Stimulated activated CD4-positive, alpha-beta T cell treated with anti-CD3 and anti-CD28 coated beads, Interleukin-2, amount 100 ng/mL, for 24 hours (primary cell): ENCODE results near the gene COL9A1.

ENCODE experiments used
- DNase-seq, 2 donors: peaks; one replicate each; pipeline ENCODE4 v3.0.0-alpha.2; 2020

Gene COL9A1

GRCh38 chr6:70285201-70285600 lies 17.7 kb downstream of the COL9A1 start:
- DNase-seq: no peak

DNA sequence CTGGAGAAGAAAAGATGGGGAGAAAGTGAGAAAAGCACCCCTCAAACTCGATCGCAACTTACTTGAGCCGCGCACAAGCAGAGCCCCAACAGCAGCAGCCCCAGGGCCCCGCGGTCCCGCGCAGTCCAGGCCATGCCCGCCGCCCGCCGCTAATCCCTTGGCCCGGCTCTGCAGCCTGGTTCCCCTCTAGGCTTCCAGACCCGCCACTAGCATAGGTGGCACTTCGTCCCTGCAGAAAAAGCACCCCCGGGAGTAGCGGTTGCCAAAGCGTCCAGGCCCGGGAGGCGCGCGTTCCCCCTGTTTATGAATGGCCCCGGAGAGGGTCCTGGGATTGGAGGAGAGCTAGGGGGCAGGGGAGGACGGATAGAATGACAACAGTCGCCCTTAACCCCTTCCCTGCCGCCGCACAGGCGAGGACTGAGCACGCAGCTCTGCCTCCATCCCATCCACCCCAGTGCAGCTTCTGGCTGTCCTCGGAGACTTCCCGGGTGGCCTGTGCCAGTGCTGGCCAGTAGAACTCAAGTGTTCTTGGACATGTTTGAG lies 19.9 kb downstream of the COL9A1 start:
- no peak for DNase-seq

- no peak for DNase-seq
Measured at GRCh38 chr6:70282312-70282918, 20.5 kb downstream of the COL9A1 start.

GRCh38 chr6:70281923-70282311 lies 21.0 kb downstream of the COL9A1 start:
- no peak for DNase-seq

DNA sequence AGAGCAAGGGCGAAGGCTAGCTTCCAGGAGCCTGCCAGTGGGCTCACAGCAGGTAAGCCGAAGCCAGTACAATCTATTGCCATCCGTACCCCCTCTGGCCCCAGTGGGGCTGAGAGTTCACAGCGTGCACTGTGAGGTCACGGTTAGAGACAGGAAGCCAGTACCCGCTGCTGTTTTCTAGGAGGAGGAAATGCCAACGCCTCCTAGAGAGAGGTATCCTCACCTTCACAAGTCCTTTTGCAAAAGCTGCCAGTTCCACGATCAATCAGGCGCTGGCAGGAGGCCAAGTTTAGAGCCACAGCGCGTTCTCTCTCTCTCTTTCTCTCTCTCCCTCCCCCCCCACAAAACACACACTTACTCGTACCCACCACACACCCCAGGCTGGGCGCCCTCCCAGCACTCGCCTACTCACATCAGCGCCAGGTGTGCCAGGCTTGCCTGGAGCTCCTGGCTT lies 22.5 kb downstream of the COL9A1 start:
- DNase-seq: no peak

GRCh38 chr6:70277470-70277869 lies 25.4 kb downstream of the COL9A1 start:
- DNase-seq: no peak

DNA sequence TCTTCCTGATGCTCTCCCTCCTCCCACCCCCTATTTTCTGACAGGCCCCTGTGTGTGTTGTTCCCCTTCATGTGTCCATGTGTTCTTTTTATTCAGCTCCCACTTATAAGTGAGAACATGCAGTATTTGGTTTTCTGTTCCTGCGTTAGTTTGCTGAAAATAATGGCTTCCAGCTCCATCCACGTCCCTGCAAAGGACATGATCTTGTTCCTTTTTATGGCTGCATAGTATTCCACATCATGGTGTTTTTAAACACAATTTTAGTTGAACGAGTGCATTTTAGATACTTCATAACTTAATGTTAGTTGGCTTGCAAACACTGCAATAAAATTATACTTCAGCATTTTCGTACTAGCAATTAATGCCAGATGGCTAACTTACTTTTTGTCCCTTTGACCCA lies 28.5 kb downstream of the COL9A1 start:
- DNase-seq: no peak

GRCh38 chr6:70272071-70272470 lies 30.8 kb downstream of the COL9A1 start:
- DNase-seq: no peak

- no peak for DNase-seq
Measured at GRCh38 chr6:70270287-70271005, 32.4 kb downstream of the COL9A1 start.

DNA sequence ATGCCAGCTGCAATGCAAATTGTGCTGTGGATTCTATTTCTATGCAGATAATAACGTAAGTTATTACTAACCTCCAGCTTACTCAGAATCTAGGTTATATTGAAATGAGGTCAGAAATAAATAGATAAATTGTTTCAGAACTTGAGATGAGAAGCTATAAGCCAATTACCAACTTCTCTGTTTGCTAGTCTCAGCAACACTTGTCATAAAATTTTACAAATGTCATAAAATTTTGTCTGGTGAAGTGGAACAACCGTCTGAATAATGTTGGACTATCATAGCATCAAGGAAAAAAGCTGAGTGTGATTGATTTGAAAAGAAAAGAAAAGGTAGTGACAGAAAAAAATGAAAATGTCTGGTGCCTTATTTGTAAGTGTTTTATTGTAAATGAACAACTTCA lies 36.7 kb downstream of the COL9A1 start:
- no peak for DNase-seq

GRCh38 chr6:70264306-70264705 lies 38.6 kb downstream of the COL9A1 start:
- DNase-seq: no peak

GRCh38 chr6:70258483-70258882 lies 44.4 kb downstream of the COL9A1 start:
- no peak for DNase-seq

DNA sequence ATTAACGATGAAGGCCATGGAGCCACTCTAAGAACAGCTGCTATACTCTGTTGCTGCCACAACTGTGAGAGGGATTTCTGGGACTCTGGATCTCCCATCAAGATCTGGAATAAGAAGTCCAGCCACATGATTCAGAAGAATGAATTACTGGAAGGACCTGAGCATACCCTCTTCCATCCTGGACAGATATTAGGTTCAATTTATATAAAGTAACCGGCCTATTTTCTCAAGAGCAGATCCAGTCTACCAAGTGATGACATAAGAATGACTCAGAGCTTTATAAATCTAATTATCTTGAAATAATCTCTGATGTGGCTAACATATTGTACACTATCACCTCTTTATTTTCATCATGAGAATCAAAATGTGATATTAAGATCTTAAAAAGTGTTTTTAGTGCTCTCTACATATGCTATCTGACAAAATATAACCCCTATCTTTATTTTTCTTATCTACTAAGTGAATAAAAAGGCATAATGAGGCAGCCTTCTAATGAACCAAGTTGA lies 45.1 kb downstream of the COL9A1 start:
- DNase-seq: no peak

DNA sequence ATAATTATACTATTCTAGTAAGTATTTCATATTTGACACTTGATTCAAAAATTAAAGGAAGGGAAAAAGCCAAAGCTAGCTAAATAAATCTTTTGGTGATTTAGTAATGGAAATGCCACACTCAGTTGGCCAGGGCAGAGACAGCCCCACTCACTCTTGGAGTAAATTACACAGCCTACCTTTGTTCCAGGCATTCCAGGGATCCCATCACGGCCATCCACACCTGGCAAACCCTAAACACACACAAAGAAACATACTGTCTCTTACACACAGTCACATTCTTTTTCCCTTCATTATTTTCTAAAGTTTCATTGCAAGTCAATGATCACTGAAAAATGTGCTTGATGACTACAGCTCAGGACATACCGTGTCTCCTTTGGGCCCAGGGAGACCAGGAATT lies 48.1 kb downstream of the COL9A1 start:
- no peak for DNase-seq

DNA sequence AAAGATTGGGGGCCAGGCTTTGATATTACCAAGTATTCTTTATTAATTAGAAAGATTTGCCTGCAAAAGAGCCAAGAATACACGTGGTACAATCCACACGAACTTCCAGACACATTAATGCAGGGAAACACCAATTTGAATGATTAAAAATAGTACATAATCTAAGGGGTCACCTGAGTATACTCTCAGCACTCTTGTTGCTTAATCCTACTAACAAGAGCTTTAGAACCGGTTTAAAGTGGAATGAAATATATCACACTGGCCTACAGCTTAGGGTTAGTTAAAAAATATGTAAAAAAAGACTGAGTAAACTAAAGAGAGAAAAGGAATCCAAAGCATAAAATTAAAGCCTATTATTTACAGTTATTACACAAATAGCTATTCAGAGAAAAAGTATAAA lies 49.0 kb downstream of the COL9A1 start:
- no peak for DNase-seq

- DNase-seq: no peak
Measured at GRCh38 chr6:70252604-70253003, 50.3 kb downstream of the COL9A1 start.

DNA sequence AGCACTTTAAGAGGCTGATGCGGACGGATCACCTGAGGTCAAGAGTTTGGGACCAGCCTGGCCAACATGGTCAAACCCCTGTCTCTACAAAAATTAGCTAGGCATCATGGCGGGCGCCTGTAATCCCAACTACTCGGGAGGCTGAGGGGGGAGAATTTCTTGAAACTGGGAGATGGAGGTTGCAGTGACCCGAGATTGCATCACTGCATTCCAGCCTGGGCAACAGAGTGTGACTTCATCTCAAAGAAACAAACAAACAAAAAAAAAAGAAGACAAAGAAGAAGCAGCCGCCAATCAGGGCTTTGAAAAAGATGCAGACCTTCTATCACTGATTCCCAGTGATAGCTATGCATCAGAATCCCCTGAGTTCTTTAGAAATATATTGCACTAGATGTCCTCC lies 56.8 kb downstream of the COL9A1 start:
- DNase-seq: no peak

- no peak for DNase-seq
Measured at GRCh38 chr6:70241991-70242420, 60.9 kb downstream of the COL9A1 start.

DNA sequence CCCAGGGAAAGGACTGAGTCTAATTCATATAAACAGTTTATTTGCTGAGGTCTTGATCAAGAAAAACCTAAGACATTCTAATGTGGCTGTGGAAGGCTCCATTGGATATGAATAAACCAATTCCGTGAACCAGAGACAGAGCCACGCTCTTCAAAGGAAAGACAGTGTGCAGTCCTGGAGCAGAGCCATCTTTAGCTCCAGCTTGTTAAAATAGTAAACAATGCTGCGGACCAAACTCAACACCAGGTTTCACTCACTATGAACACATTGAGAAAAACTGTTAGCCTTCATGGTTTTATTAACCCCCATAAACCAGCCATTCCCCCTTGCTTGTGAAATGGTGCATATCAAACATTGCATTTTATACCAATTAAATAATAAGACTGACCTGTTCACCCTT lies 61.9 kb downstream of the COL9A1 start:
- DNase-seq: no peak

- no peak for DNase-seq
Measured at GRCh38 chr6:70236343-70236742, 66.5 kb downstream of the COL9A1 start.

DNA sequence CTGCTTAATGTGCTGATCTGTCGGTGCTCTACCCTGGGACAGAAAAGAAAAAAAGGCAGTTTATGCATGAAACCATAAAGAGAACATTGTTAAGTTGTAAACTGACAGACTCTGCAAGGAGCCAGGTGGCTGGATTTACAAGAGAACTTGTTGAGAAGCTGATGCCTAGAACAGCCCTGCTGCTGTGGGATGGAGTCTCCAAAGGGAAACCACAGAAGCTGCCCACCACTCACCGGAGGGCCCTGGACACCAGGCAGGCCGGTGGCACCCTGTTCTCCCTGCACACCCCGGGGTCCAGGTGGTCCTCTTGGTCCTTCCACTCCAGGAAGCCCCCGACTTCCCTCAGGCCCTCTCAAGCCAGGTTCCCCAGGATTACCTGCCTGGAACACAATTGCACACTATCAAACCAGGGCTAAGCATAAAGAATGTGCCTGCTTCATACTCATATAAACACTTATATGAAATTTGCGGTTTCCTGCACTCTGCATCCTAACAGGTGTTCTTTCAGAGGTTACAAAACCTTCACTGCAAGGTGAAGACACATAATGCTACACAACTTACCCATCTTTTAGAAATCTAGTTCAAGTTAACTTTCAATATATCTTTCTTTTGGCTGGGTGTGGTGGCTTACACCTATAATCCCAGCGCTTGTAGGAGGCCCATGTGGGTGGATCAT lies 68.2 kb downstream of the COL9A1 start:
- DNase-seq: no peak

GRCh38 chr6:70231311-70231710 lies 71.6 kb downstream of the COL9A1 start:
- DNase-seq: no peak

DNA sequence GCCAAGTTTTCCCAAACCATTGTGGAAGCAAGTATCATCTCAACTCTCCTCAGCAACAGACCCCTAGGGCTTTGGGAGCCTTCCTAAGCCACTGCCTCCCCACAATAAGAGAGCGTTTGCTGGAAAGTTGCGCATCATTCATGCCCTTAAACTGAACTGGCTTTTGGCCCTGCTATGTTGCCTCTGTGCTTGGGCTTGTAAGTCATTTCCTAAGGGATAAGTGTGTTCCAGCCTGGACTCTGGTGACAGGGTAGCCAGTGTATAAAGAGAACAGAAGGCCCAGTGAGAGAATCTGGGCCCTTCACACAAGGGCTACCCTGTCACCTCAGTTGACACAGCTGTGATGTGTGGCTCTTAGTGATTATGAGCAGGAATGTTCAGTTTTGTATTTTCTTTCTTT lies 77.8 kb downstream of the COL9A1 start:
- no peak for DNase-seq

DNA sequence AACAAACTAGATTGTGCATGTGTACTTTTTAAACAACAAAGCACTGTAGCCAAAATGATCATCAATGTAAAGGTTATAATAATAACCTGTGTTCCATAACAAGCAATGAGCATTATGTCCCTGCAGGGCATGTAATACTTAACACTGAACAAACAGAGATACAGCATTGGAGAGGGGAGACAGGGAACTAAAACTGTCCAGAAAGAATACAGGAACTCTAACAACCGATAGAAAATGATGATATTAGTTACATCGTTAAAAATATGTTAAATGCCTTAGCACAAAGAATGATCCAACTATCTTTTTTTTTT lies 80.5 kb downstream of the COL9A1 start:
- no peak for DNase-seq
